Stimulated activated CD4-positive, alpha-beta T cell treated with anti-CD3 and anti-CD28 coated beads, Interleukin-4, amount 100 ng/mL, for 1 hour (primary cell): ENCODE data around the gene FERMT1.

Experiments used
- DNase-seq: peaks from one replicate; pipeline ENCODE4 v3.0.0-alpha.2; 2020

Gene FERMT1

DNA sequence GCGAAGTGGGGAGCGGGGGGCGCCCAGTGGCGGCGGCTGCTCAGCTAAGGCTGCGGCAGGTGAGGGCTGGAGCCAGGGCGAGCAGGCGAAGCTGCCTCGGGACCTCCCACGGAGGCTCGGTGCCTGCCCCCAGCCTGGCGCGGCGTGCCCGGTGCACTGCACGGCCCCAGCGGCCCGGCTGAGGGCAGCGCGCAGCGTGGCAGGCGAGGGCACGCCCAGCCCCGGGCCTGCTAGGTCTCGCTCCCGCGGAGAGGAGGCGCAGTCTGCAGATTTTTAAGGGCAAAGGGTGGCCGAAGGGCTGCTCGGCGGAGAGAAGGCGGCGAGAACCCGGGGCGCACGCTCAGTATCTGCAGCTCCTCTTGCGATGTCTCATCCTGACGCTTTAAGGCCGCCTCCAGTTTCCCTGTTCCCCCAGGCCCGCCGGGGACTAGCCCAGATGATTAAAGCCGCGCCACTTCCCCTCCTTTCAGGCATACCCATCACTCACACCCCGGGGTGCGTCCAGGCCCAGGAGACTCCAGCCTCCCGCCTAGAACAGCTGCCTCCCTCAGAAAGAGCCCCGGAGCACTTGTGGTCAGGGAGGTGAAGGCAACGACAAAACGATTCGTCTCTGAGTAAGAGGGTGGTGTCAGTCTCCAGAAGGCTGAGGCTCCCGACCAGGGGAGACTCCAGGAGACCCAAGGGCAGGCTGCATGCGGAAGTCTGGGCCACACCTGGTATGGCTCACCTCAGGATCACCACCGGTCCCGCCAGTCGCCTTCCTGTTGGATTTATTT lies at the start of gene FERMT1:
FERMT1 (minus strand) TSS at position 158 of the 776 bp plus-strand sequence. CDS start 3,476 bp downstream, outside the sequence.
- DNase-seq: peak; percentile 24

- no peak for DNase-seq
Measured at GRCh38 chr20:6169251-6169650, 46.4 kb upstream of the FERMT1 start.

DNA sequence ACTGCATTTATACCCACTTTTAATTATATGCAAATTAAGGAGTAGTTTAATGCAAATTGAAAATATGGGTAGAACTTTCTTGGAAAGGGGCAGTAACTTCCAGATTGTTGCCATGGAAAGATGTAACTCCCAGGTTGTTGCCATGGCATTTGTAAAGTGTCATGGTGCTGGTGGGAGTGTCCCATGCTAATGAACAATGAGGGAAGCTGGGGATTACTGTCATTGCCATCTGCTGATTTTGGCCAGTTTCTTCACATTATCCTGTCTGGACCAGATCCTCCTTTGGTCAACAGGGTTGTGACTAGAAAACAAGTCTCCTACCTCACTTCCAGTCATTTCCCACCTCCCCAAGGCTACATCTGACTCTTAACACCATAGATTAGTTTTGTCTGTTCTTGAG lies 45.4 kb upstream of the FERMT1 start:
- DNase-seq: no peak

GRCh38 chr20:6165346-6165745 lies 42.5 kb upstream of the FERMT1 start:
- DNase-seq: no peak

- no peak for DNase-seq
Measured at GRCh38 chr20:6164421-6165341, 41.9 kb upstream of the FERMT1 start.

DNA sequence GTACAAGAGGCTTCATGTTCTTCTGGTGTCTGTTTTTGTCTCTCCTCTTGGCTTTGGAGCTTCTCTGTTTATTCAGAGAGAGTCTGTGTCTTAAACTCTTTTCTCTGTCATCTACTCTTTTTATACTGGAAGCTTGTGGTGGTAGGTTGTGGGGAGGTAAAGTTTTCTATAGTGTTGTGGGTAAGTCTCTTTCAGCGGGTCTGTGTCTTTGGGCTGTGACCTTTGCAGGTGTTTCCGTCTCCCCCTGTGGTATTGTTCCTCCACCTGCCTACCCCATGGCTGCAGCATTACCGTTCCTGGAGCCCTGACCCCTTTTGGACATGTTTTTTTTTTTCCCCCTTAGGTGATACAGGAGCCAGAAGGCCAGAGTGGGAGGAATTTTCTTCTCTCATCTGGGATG lies 37.9 kb upstream of the FERMT1 start:
- no peak for DNase-seq

- DNase-seq: no peak
Measured at GRCh38 chr20:6157345-6157744, 34.5 kb upstream of the FERMT1 start.

GRCh38 chr20:6152777-6153176 lies 29.9 kb upstream of the FERMT1 start:
- no peak for DNase-seq

- no peak for DNase-seq
Measured at GRCh38 chr20:6148073-6148472, 25.2 kb upstream of the FERMT1 start.

GRCh38 chr20:6142348-6142993 lies 19.6 kb upstream of the FERMT1 start:
- no peak for DNase-seq

DNA sequence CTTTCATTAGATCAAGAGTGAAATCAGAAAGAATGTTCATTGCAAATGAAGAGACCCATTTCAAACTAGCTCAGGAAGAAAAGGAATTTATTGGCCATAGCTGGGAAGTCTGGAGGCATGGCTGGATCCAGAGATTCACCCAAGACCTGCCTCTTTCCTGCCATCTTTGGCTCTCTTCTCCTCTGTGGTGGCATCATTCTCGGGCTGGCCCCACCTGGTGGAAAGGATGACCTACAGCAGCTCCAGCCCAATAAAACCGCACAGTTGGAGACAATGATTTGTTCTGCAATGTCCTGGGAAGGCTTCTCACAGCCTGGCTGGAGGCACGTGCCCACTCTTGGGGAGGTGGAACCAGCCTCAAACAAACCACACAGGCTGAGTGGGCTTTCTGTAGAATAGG lies 18.1 kb upstream of the FERMT1 start:
- DNase-seq: no peak

- no peak for DNase-seq
Measured at GRCh38 chr20:6135347-6135746, 12.5 kb upstream of the FERMT1 start.

GRCh38 chr20:6134592-6134991 lies 11.8 kb upstream of the FERMT1 start:
- no peak for DNase-seq

GRCh38 chr20:6130045-6130444 lies 7.2 kb upstream of the FERMT1 start:
- DNase-seq: no peak

- DNase-seq: no peak
Measured at GRCh38 chr20:6127825-6128224, 5.0 kb upstream of the FERMT1 start.

DNA sequence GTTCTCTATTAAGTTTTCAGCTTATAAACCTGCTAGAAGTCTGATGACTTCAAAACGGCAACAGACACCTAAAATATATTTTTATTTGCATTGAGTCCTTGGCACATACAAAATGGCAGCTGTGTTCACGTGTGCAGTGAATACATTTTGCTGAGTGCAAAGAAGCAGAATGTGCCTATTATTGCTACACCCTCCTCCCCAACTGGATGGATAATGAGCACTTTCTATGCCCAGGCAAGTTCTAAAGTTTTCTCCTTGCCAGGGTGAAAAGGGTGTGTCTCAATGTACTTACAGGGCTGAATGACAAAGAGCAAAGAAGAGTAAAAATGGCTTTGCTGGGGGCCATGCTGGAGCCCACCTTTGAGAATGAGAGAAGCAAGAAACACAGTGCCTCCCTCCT lies 4.0 kb upstream of the FERMT1 start:
- no peak for DNase-seq

DNA sequence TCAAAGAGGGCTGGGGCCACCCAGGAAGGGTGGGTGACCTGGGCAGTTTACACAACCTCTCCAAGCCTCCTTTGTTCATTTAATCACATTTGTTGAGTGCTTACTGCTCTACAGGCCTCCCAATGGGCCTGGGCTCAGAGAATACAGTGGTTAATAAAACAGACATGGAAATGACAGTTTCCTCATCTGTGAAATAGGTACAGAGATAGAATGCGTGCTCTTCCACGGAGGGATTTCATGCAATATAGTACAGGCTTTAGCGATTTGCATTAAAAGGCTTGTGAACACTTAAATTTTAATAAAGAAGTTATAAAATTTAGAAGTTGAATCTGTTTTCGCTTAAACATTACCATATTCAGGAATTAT lies 802 bp upstream of the FERMT1 start:
- no peak for DNase-seq

DNA sequence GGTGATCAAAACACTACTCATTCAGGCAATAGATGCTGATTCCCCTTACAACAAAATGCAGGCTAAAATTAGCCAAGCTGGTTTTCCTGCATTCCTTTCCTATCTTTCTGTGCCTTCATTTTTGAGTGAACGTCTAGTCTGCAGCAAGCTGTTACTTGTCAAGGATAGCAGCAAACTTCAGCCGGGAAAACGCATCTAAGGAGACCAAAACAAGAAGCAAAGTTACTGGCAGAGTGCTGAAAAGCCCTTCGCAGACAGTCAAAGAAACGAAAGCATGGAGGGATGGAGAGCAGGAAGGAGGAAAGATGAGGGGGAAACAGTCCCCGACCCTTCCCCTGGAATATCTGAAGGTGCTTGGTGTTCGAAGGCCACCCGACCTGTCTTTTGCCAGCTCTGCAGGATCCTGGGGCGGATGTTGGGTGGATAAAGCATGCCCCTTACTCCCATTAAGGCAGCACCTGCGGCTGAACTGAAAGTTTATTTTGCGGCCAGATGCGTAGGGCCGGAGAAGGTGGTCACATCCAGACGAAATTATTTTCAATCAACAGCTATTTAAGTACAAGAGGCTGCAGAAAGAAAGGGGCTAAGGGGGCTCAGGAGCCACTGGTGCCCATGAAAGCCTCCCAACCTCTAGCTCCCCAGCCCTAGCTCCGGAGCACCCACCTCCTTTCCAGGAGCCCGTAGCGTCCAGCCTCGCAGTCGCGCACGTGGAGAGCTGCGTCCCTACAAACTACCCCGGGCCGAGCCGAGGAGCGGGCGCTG lies 538 bp downstream of the FERMT1 start:
- DNase-seq: no peak

DNA sequence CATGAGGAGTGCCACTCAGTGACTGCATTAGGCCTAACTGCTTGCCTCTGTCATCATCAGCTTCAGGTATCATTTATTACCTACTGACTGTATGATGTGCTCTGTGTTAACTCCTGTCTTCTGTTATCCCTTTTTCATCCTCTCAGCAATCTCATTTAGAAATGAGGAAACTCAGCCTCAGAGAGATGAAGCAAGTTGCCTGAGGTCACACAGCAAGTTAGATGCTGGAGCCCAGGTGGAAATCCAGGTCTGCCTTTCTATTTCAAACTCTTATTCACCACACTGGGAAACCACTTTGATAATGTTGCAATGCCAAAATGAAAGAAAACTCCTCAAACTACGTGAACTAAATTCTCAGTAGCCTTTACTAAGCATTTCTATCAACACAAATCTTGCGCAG lies 1.3 kb downstream of the FERMT1 start:
- DNase-seq: no peak

DNA sequence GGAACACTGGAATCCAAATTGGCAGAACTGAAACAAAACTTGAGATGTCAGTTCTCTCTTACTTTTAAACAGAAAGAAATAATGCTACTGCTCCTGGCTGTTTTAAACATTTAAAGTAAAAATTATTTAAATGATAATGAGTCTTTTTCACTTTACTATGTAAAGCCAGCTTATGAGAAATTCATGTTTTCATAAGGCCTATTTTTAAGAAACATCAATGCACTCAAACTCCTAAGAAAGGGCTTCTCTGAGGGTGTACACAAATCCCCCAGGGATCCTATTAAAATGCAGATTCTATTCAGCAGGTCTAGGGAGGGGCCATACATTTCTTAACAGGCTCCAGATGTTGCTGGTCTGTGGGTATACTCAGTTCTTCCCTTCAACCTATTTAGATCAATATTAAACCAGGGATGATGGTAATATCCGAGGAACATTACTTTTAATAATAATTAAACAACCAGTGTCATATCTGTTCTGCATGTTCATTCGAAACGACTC lies 2.3 kb downstream of the FERMT1 start:
- DNase-seq: no peak

GRCh38 chr20:6116758-6117157 lies 6.1 kb downstream of the FERMT1 start:
- no peak for DNase-seq

- DNase-seq: no peak
Measured at GRCh38 chr20:6115221-6115895, 7.5 kb downstream of the FERMT1 start.
